DMS153 (cell line): Measurements from ENCODE around the gene TDP2.
"Not testable (repeated sequence)": the region's sequence is repeated elsewhere in the genome, so short reads cannot be mapped to it uniquely, and the experiment has no call there.

Source experiments
- DNase-seq: peaks from one replicate; lab custom pipeline; 2025; lab: John Stamatoyannopoulos, UW

TDP2 gene

GRCh38 chr6:24644377-24644776, 22.3 kb downstream of the TDP2 start:
- no peak for DNase-seq

- no peak for DNase-seq
Measured at GRCh38 chr6:24643920-24644319, 22.8 kb downstream of the TDP2 start.

DNA sequence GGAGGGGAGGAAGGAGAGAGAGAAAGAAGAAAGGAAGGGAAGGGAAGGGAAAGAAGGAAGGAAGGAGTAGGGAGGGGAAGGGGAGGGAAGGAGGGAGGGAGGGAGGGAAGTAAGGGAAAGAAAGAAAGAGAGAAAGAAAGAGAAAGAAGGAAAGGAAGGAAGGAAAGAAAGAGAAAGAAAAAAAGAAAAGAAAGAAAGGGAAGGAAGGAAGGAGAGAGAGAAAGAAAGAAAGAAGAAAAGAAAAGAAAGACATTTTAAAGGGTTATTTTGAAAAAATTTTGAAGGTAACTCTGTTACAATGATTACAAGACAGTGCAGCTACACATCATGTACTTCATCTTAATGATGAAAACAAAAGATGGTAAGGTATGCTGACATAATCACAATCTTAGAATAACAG, 24.6 kb downstream of the TDP2 start:
- DNase-seq: no peak

- DNase-seq: not testable (repeated sequence)
Measured at GRCh38 chr6:24640631-24641030, 26.1 kb downstream of the TDP2 start.

DNA sequence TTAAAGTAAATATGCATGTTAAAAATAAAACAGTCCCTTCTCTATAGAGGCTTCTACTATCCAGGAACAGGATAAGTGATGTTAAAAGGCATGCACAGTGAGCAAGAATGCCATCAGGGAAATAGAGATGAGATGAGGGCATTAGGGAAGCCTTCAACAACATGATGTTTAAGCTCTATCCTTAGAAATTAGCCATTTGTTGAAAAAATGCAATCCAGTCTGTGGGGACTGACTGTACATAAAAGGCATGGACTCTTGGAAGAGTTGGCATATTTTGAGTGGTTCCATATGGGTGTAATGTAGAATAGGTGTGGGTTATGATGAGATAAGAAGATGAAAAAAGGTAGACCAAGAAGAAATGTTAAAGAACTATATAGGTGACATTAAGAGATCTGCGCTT, 26.5 kb downstream of the TDP2 start:
- no peak for DNase-seq

DNA sequence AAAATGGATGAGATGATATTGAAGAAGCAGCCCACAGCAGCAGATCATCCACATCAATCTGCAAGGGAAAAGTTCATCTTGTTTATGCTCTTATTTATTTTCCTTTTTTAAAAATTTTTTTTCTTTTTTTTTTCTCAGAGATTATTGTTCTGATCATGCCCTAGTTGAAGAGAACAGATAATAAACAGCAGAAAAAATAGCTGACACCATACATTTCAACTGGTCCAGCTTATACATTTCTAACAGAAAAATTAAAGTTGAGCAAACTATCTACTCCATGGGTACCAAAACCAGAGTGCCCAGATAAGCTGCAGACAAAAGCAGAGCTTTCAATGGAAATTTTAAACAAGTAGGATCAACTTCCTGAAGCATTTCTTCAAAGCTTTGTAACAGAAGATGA, 30.0 kb downstream of the TDP2 start:
- no peak for DNase-seq

DNA sequence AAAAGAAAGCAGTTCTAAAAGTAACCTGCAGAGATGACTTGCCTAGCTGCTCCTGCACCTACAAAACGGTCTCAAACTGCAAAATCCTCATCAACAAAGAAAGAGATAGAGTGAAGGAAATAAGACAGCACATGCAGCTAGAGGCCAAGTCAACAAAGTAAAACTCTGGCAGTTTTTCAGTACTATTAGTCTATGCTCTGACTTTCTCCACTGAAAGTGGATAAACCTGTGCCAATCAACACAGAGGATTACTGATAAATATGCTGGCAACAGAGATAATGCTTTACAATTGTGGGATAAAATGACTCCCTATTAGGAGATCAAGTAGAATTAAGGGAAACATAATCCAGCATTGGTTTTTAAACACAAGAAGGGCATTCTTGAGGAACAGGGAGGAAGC, 34.1 kb downstream of the TDP2 start:
- no peak for DNase-seq

DNA sequence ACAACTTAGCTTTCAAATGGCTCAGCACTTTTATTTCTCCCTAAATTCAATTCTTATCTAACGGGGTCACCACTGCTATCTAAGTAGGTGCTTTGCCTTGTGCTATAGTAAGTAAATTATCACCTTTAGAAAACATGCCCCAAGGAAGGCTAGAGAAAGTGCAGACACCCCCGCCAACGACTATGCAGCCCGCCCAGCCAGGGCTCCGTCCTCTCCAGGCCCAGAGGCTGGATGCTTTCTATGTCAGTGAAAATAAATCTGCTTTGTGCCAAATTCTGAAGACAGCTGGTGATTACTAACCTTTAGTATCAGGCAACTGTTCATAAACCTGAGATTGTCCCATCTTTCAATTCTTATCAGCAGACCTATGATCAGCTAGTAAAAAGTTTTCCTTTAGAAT, 35.0 kb downstream of the TDP2 start:
- DNase-seq: no peak

- DNase-seq: no peak
Measured at GRCh38 chr6:24630856-24631505, 35.7 kb downstream of the TDP2 start.

- DNase-seq: no peak
Measured at GRCh38 chr6:24621626-24622289, 44.9 kb downstream of the TDP2 start.

DNA sequence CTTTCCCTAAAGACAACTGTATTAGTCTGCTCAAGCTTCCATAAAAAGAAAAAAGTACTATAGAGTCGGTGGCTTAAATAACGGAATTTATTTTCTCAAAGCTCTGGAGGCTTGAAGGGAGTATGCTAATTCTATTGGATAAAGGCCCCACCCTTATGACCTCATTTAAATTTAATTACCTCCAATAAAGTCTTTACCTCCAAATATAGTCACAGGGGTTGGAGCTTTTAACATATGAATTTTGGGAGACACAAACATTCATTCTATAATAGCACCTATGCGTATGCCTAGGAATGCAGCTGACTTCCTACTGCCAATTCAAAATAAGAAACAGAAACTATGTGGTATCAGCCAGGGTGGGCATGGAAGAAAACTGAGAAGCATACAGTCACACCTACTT, 46.1 kb downstream of the TDP2 start:
- no peak for DNase-seq

DNA sequence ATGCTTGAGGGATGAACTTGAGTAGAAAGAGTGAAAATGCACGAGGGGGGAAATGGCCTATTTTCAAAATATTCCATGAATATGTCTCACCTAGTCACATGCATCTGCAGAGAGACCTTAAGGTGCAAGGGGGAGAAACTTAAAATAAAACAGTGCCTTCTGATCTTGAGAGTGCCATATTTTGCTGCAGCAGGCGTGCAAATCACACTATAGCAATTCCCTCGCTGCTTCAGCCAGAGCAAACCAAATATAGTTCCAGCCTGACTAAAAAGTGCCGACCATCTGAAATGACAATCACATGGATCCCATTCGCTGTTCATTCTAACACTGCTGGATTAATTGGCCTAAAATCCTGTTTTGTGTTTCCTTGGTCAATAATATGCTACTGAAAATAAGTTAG, 47.0 kb downstream of the TDP2 start:
- DNase-seq: no peak

GRCh38 chr6:24614648-24615047, 52.1 kb downstream of the TDP2 start:
- no peak for DNase-seq

GRCh38 chr6:24614043-24614420, 52.7 kb downstream of the TDP2 start:
- no peak for DNase-seq

GRCh38 chr6:24613361-24614042, 53.2 kb downstream of the TDP2 start:
- DNase-seq: no peak

GRCh38 chr6:24610672-24611071, 56.0 kb downstream of the TDP2 start:
- DNase-seq: no peak

GRCh38 chr6:24607310-24608105, 59.2 kb downstream of the TDP2 start:
- DNase-seq: no peak

DNA sequence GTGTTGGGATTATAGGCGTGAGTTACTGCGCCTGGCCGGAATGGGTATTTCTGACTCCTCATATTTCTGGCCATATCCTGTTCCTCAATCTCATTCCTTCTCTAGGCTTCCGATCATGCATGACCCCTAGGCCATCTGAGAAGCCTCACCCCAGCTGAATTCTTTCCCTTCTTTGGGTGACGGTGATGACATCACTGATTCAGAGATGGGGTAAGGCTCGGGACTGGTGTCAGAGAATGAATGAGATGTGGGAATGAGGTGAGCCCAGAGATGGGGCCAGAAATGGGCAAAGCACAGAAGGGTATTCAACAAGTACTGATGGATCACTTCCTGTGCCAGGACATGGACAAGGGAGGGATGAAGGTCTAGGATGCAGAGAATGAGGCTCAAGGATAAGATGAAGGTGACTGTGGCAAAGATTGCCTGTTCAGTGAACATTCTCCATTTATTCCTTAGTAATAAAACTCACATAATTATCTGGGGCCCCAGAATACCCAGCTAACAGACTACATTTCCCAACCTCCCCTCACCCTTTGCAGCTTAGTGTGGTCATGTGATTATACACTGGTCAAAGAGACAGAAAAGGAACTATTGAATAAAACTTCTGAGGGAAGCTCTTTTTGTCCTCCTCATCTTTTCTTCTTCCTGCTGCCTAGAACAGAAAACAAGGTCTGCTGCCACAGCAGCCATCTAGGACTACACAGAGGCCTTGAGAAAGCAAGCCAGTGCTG, 60.3 kb downstream of the TDP2 start:
- no peak for DNase-seq

GRCh38 chr6:24603241-24603640, 63.5 kb downstream of the TDP2 start:
- DNase-seq: no peak

- DNase-seq: no peak
Measured at GRCh38 chr6:24600903-24601302, 65.8 kb downstream of the TDP2 start.
